ENCODE data around the gene RGR.
"Not testable (repeated sequence)": the region's sequence is repeated elsewhere in the genome, so short reads cannot be mapped to it uniquely, and the experiment has no call there.

The RGR gene

GRCh38 chr10:84258034-84258695, 13.3 kb downstream of the RGR start:
- no peak for DNase-seq (ENCODE audit: low spot score)

- DNase-seq (ENCODE audit: low spot score), result no peak
Measured at GRCh38 chr10:84261236-84261915, 16.5 kb downstream of the RGR start.

- DNase-seq (ENCODE audit: low spot score), result no peak
Measured at GRCh38 chr10:84262190-84262956, 17.5 kb downstream of the RGR start.

- no peak for DNase-seq (ENCODE audit: low spot score)
Measured at GRCh38 chr10:84263716-84264115, 18.9 kb downstream of the RGR start.

- DNase-seq (ENCODE audit: low spot score), result peak; percentile 67
Measured at GRCh38 chr10:84264611-84265141, 19.8 kb downstream of the RGR start.

GRCh38 chr10:84265418-84265817, 20.6 kb downstream of the RGR start:
- DNase-seq (ENCODE audit: low spot score), result no peak

GRCh38 chr10:84267503-84268126, 22.8 kb downstream of the RGR start:
- peak; percentile 68 for DNase-seq (ENCODE audit: low spot score)

- no peak for DNase-seq (ENCODE audit: low spot score)
Measured at GRCh38 chr10:84269162-84269561, 24.3 kb downstream of the RGR start.

GRCh38 chr10:84269773-84270172, 24.9 kb downstream of the RGR start:
- no peak for DNase-seq (ENCODE audit: low spot score)

- DNase-seq (ENCODE audit: low spot score), result no peak
Measured at GRCh38 chr10:84270708-84271107, 25.9 kb downstream of the RGR start.

- DNase-seq (ENCODE audit: low spot score), result not testable (repeated sequence)
Measured at GRCh38 chr10:84279876-84280475, 35.1 kb downstream of the RGR start.

GRCh38 chr10:84286695-84287094, 41.8 kb downstream of the RGR start:
- no peak for DNase-seq (ENCODE audit: low spot score)

GRCh38 chr10:84288151-84288550, 43.3 kb downstream of the RGR start:
- DNase-seq (ENCODE audit: low spot score), result no peak

- no peak for DNase-seq (ENCODE audit: low spot score)
Measured at GRCh38 chr10:84289521-84290200, 44.8 kb downstream of the RGR start.

GRCh38 chr10:84290235-84290634, 45.4 kb downstream of the RGR start:
- DNase-seq (ENCODE audit: low spot score), result no peak

- DNase-seq (ENCODE audit: low spot score), result peak; percentile 11
Measured at GRCh38 chr10:84291384-84291783, 46.5 kb downstream of the RGR start.

GRCh38 chr10:84292502-84292901, 47.6 kb downstream of the RGR start:
- no peak for DNase-seq (ENCODE audit: low spot score)

- DNase-seq (ENCODE audit: low spot score), result no peak
Measured at GRCh38 chr10:84293171-84293570, 48.3 kb downstream of the RGR start.

- no peak for DNase-seq (ENCODE audit: low spot score)
Measured at GRCh38 chr10:84293574-84294016, 48.7 kb downstream of the RGR start.

GRCh38 chr10:84294766-84295447, 50.1 kb downstream of the RGR start:
- no peak for DNase-seq (ENCODE audit: low spot score)

All from NAMALWA (cell line).